ENCODE data around the gene TLE3. TPM values are rescaled to one million over a fixed set of nuclear protein-coding genes. Genes with fewer than 3 reads are reported as not detected.

Gene TLE3
- total and polyA plus RNA-seq, 2 of the 13 experiments (the other 11 are each of a cell fraction or from before 2014, with no cell fraction given): 11.9 to 13.8 TPM

- WGBS (ENCODE audit: low lambda C conversion rate): 15% methylated on average over 9 of the region's 15 CpGs
- in situ Hi-C loops (cut with HindIII; ENCODE audit: extremely low pct_ligation_motif_present, low pct_unique_long_range_greater_than_20kb): no loop called here
- ATAC-seq (no peak), FAIRE-seq (no peak), DNase-seq (ENCODE audit: low spot score) (no peak)
- peaks cover 12% of the 10 kb centered on the region for H3K4me1 ChIP-seq (ENCODE audit: insufficient read depth, low read length)
- H3K79me2 ChIP-seq (ENCODE audit: insufficient read depth, low read length): no peaks in the 10 kb centered on the region
- H3K9ac ChIP-seq (ENCODE audit: insufficient read depth, low read depth, low read length): no peak overlapping the region
- no peak overlapping the region for H3K4me3 ChIP-seq (replicated peaks in 1 of 3; ENCODE audit: insufficient read depth in 1 of 3, low read depth in 2 of 3, low read length in 3 of 3)
- H3K27me3 ChIP-seq (ENCODE audit: control insufficient read depth in 1 of 2, insufficient read depth in 2 of 2, low read length in 2 of 2): peaks cover 4 to 38% of the 10 kb centered on the region in 2 experiments; a peak in 4 of 5 replicates
- no peak overlapping the region for H3K27ac ChIP-seq (ENCODE audit: extremely low read length, insufficient read depth, low read length)
- intact Hi-C loops (cut with micrococcal nuclease; ENCODE audit: unreplicated experiment): no loop called here
- POLR2A ChIA-PET: no interaction called here
- H3K9me3 ChIP-seq (ENCODE audit: low read length): no peaks in the 10 kb centered on the region
- no TSS peak for BruUV-seq (replicated peaks)
- H2AFZ ChIP-seq (ENCODE audit: low read length): no peak overlapping the region
- CTCF ChIA-PET (ENCODE audit: low intra/inter-chr PET ratio, low total read pairs): no interaction called here
- no peaks in the 10 kb centered on the region for H4K20me1 ChIP-seq (ENCODE audit: insufficient read depth, low read length)
- H3K36me3 ChIP-seq (replicated peaks in 1 of 2; ENCODE audit: control insufficient read depth in 1 of 2, insufficient read depth in 2 of 2, low read length in 2 of 2): no peaks in the 10 kb centered on the region
- H3K4me2 ChIP-seq (ENCODE audit: low read depth, low read length): no peak overlapping the region
- TF ChIP-seq ZNF451 (CRISPR knock-in tag; IDR thresholded peaks at IDR 0.05) (no peak), TARDBP (CRISPR knock-in tag; IDR thresholded peaks at IDR 0.05) (no peak), ZNF253 (CRISPR knock-in tag; IDR thresholded peaks at IDR 0.05; ENCODE audit: borderline replicate concordance) (no peak), ZFP36L2 (CRISPR knock-in tag; IDR thresholded peaks at IDR 0.05) (no peak), ZNF589 (CRISPR knock-in tag; conservative IDR thresholded peaks at IDR 0.05) (no peak), SATB2 (CRISPR knock-in tag; IDR thresholded peaks at IDR 0.05) (no peak), THAP11 (CRISPR knock-in tag; IDR thresholded peaks at IDR 0.05) (no peak), ZNF512 (CRISPR knock-in tag; IDR thresholded peaks at IDR 0.05) (no peak), ZFP91 (CRISPR knock-in tag; IDR thresholded peaks at IDR 0.05; ENCODE audit: borderline replicate concordance) (no peak), GRHL1 (CRISPR knock-in tag; conservative IDR thresholded peaks at IDR 0.05) (no peak), ZSCAN30 (CRISPR knock-in tag; IDR thresholded peaks at IDR 0.05) (no peak), THYN1 (CRISPR knock-in tag; IDR thresholded peaks at IDR 0.05; ENCODE audit: borderline replicate concordance, low read depth) (no peak), ZBTB2 (CRISPR knock-in tag; IDR thresholded peaks at IDR 0.05; ENCODE audit: low read depth) (no peak), MTF2 (CRISPR knock-in tag; IDR thresholded peaks at IDR 0.05; ENCODE audit: borderline replicate concordance) (no peak), ETV6 (CRISPR knock-in tag; conservative IDR thresholded peaks at IDR 0.05) (no peak), CENPX (CRISPR knock-in tag; IDR thresholded peaks at IDR 0.05) (no peak)
These were observed 99.0 kb downstream of the TLE3 start for GRCh38 chr15:69998541-69999391.
